ENCODE results near the gene ALOX15.

DNA sequence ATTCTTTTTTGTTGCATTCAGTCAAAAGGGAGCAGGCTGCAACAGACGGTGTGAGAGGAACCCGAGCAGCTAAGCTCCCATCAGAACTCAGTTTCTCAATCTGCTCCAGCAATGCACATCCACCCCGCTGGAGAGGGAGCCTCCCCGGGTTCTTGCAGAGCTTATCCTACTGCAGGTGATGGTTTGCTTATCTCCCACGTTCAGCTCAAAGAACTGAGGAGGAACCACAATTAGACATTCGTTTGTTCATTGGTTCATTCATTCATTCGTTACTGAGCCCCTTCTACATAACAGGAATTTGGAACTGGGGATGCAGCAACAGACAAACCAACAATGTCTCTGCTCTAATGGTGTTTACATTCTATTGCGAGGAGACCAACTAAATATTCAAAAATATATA is 22.2 kb upstream of the ALOX15 start:
- TF ChIP-seq, protein P1, sequence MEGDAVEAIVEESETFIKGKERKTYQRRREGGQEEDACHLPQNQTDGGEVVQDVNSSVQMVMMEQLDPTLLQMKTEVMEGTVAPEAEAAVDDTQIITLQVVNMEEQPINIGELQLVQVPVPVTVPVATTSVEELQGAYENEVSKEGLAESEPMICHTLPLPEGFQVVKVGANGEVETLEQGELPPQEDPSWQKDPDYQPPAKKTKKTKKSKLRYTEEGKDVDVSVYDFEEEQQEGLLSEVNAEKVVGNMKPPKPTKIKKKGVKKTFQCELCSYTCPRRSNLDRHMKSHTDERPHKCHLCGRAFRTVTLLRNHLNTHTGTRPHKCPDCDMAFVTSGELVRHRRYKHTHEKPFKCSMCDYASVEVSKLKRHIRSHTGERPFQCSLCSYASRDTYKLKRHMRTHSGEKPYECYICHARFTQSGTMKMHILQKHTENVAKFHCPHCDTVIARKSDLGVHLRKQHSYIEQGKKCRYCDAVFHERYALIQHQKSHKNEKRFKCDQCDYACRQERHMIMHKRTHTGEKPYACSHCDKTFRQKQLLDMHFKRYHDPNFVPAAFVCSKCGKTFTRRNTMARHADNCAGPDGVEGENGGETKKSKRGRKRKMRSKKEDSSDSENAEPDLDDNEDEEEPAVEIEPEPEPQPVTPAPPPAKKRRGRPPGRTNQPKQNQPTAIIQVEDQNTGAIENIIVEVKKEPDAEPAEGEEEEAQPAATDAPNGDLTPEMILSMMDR (conservative IDR thresholded peaks at IDR 0.05; ENCODE audit: low read length), result no peak
- TF ChIP-seq EZH2phosphoT487 (IDR thresholded peaks at IDR 0.05; ENCODE audit: borderline replicate concordance, low read depth, low read length), result no peak

All from OCI-LY7 (cell line).